K562 (cell line): ENCODE results near the gene CSF1R.

Experiments used
- ADNP ChIP-seq: fragments of 200-800 bp; sonication (Bioruptor generic); IDR thresholded peaks from 2 replicates; pipeline ENCODE4 v1.6.1; 2016; ENCODE audit warnings: missing genetic modification characterization, missing compliant biosample characterization
- CEBPZ ChIP-seq: fragments of 150-350 bp; IDR thresholded peaks from 2 replicates; pipeline ENCODE4 v1.6.1; 2014; ENCODE audit warnings: low read depth, mild to moderate bottlenecking, low read length, borderline replicate concordance
- CREBBP ChIP-seq: IDR thresholded peaks from one replicate; pipeline ENCODE4 v1.6.1; 2012; ENCODE audit warnings: low read depth, mild to moderate bottlenecking, control low read depth, inconsistent platforms, low read length
- HDAC6 ChIP-seq: IDR thresholded peaks from 2 replicates; pipeline ENCODE4 v1.6.1; 2012; ENCODE audit warnings: low read depth, mild to moderate bottlenecking, control low read depth, inconsistent platforms, low read length, moderate library complexity
- KHSRP ChIP-seq: fragments of 450-650 bp; IDR thresholded peaks from 2 replicates; pipeline ENCODE4 v1.6.1; 2017
- PCBP2 ChIP-seq: fragments of 200-400 bp; formaldehyde crosslinking; IDR thresholded peaks from 2 replicates; pipeline ENCODE4 v1.6.1; 2018; ENCODE audit warnings: low read length, low read depth, mild to moderate bottlenecking, moderate library complexity; ENCODE audit not compliant: poor library complexity, severe bottlenecking
- POLR2A ChIP-seq: fragments of 450-650 bp; conservative IDR thresholded peaks from 2 replicates; pipeline ENCODE4 v1.6.1; 2016
- PTTG1 ChIP-seq: fragments of 450-650 bp; IDR thresholded peaks from 2 replicates; pipeline ENCODE4 v1.6.1; 2016; ENCODE audit warnings: low read depth, mild to moderate bottlenecking, missing genetic modification characterization, missing compliant biosample characterization
- TF ChIP-seq, protein P1 (sequence below), 3 experiments: fragments of 200-800 bp in 1 of 3; sonication (Bioruptor generic) in 1 of 3; sonication (generic) in 1 of 3; formaldehyde crosslinking in 1 of 3; IDR thresholded peaks; 2 replicates each; pipeline versions ENCODE4 v1.6.1 to v1.8.0; 2016 to 2022; ENCODE audit warnings: mild to moderate bottlenecking in 2 of 3, missing compliant biosample characterization in 2 of 3, missing genetic modification characterization in 2 of 3, missing genetic modification reagents in 1 of 3
- TF ChIP-seq, protein P2 (sequence below), 3 experiments: IDR thresholded peaks in 2 of 3; conservative IDR thresholded peaks in 1 of 3; 2 replicates each; pipeline ENCODE4 v1.5.1; 2011 to 2012; ENCODE audit warnings: low read length in 3 of 3, mild to moderate bottlenecking in 3 of 3, control low read depth in 2 of 3, improper control_type of control experiment in 1 of 3, inconsistent platforms in 1 of 3, low read depth in 1 of 3, mixed read lengths in 1 of 3, moderate library complexity in 1 of 3; ENCODE audit not compliant: insufficient read depth in 2 of 3
- TF ChIP-seq, protein P3 (sequence below), 2 experiments: fragments of 450-650 bp; formaldehyde crosslinking in 1 of 2; IDR thresholded peaks; 2 replicates each; pipeline versions ENCODE4 v1.4.0 to v1.6.1; 2014 to 2020; ENCODE audit warnings: mild to moderate bottlenecking in 2 of 2, borderline replicate concordance in 1 of 2, low read depth in 1 of 2

- TF ChIP-seq KHSRP = no peak
- TF ChIP-seq ADNP (tag) = no peak
- TF ChIP-seq PTTG1 (tag) = no peak
- TF ChIP-seq PCBP2 = no peak
- TF ChIP-seq, protein P1, sequence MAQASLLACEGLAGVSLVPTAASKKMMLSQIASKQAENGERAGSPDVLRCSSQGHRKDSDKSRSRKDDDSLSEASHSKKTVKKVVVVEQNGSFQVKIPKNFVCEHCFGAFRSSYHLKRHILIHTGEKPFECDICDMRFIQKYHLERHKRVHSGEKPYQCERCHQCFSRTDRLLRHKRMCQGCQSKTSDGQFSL (CRISPR knock-in tag; IDR thresholded peaks at IDR 0.05) = no peak
- TF ChIP-seq, protein P1 (tag; IDR thresholded peaks at IDR 0.05) = no peak
- TF ChIP-seq, protein P2, sequence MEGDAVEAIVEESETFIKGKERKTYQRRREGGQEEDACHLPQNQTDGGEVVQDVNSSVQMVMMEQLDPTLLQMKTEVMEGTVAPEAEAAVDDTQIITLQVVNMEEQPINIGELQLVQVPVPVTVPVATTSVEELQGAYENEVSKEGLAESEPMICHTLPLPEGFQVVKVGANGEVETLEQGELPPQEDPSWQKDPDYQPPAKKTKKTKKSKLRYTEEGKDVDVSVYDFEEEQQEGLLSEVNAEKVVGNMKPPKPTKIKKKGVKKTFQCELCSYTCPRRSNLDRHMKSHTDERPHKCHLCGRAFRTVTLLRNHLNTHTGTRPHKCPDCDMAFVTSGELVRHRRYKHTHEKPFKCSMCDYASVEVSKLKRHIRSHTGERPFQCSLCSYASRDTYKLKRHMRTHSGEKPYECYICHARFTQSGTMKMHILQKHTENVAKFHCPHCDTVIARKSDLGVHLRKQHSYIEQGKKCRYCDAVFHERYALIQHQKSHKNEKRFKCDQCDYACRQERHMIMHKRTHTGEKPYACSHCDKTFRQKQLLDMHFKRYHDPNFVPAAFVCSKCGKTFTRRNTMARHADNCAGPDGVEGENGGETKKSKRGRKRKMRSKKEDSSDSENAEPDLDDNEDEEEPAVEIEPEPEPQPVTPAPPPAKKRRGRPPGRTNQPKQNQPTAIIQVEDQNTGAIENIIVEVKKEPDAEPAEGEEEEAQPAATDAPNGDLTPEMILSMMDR (IDR thresholded peaks at IDR 0.05 in 2 of 3, conservative IDR thresholded peaks at IDR 0.05 in 1 of 3; ENCODE audit: insufficient read depth in 2 of 3, low read depth in 1 of 3, low read length in 3 of 3) = no peak
- no peak for TF ChIP-seq HDAC6
- TF ChIP-seq CEBPZ = no peak
- TF ChIP-seq POLR2A = no peak
- TF ChIP-seq, protein P3, sequence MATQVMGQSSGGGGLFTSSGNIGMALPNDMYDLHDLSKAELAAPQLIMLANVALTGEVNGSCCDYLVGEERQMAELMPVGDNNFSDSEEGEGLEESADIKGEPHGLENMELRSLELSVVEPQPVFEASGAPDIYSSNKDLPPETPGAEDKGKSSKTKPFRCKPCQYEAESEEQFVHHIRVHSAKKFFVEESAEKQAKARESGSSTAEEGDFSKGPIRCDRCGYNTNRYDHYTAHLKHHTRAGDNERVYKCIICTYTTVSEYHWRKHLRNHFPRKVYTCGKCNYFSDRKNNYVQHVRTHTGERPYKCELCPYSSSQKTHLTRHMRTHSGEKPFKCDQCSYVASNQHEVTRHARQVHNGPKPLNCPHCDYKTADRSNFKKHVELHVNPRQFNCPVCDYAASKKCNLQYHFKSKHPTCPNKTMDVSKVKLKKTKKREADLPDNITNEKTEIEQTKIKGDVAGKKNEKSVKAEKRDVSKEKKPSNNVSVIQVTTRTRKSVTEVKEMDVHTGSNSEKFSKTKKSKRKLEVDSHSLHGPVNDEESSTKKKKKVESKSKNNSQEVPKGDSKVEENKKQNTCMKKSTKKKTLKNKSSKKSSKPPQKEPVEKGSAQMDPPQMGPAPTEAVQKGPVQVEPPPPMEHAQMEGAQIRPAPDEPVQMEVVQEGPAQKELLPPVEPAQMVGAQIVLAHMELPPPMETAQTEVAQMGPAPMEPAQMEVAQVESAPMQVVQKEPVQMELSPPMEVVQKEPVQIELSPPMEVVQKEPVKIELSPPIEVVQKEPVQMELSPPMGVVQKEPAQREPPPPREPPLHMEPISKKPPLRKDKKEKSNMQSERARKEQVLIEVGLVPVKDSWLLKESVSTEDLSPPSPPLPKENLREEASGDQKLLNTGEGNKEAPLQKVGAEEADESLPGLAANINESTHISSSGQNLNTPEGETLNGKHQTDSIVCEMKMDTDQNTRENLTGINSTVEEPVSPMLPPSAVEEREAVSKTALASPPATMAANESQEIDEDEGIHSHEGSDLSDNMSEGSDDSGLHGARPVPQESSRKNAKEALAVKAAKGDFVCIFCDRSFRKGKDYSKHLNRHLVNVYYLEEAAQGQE (IDR thresholded peaks at IDR 0.05; ENCODE audit: borderline replicate concordance) = no peak
- TF ChIP-seq, protein P3 (CRISPR knock-in tag; IDR thresholded peaks at IDR 0.05; ENCODE audit: low read depth) = no peak
- TF ChIP-seq CREBBP = no peak
Observed at GRCh38 chr5:150108711-150109514, 22.6 kb upstream of the CSF1R start.
